GM23338 (cell line): ENCODE results near the gene PTH1R. TPM values are rescaled to one million over a fixed set of nuclear protein-coding genes. Genes with fewer than 3 reads are reported as not detected.

Experiments
- ATAC-seq: fragments of 200-7000 bp; cut with Tn5 transposase; 3 replicates; pipeline ENCODE4 v1.9.1; 2020
- DNase-seq: peaks from one replicate; pipeline ENCODE4 v3.0.0-alpha.2; 2015; ENCODE audit warnings: low spot score
- H2AFZ ChIP-seq: fragments of 200-600 bp; sonication (generic); 2 replicates; pipeline ENCODE4 v1.8.0; 2016; ENCODE audit warnings: antibody characterized with exemption, mild to moderate bottlenecking, moderate library complexity
- H3F3A ChIP-seq: fragments of 200-600 bp; sonication (generic); replicated peaks from 2 replicates; pipeline ENCODE4 v1.8.0; 2017; ENCODE audit warnings: antibody characterized with exemption, mixed run types, low read depth
- H3K27ac ChIP-seq: fragments of 200-600 bp; sonication (generic); 2 replicates; pipeline ENCODE4 v1.6.1; 2016; ENCODE audit warnings: low read depth
- H3K27me3 ChIP-seq: fragments of 200-600 bp; sonication (generic); 2 replicates; pipeline ENCODE4 v1.8.0; 2016; ENCODE audit warnings: mild to moderate bottlenecking, mixed run types, moderate library complexity; ENCODE audit not compliant: insufficient read depth
- H3K36me3 ChIP-seq: fragments of 200-600 bp; sonication (generic); 2 replicates; pipeline ENCODE4 v1.8.0; 2016; ENCODE audit warnings: mild to moderate bottlenecking; ENCODE audit not compliant: insufficient read depth
- H3K4me1 ChIP-seq: fragments of 200-600 bp; sonication (generic); 2 replicates; pipeline ENCODE4 v1.8.0; 2016; ENCODE audit warnings: mild to moderate bottlenecking, moderate library complexity; ENCODE audit not compliant: insufficient read depth
- H3K4me2 ChIP-seq: fragments of 200-600 bp; sonication (generic); 2 replicates; pipeline ENCODE4 v1.7.1; 2017; ENCODE audit warnings: mixed run types
- H3K4me3 ChIP-seq: fragments of 200-600 bp; sonication (generic); 2 replicates; pipeline ENCODE4 v1.6.1; 2016; ENCODE audit warnings: mixed run types
- H3K79me2 ChIP-seq: fragments of 200-600 bp; sonication (generic); replicated peaks from 2 replicates; pipeline ENCODE4 v1.8.0; 2017; ENCODE audit warnings: mild to moderate bottlenecking; ENCODE audit not compliant: insufficient read depth
- H3K9me2 ChIP-seq: fragments of 200-600 bp; sonication (generic); 2 replicates; pipeline ENCODE4 v1.8.0; 2017; ENCODE audit not compliant: insufficient read depth
- H4K20me1 ChIP-seq: fragments of 200-600 bp; sonication (generic); replicated peaks from 2 replicates; pipeline ENCODE4 v1.8.0; 2017; ENCODE audit warnings: mild to moderate bottlenecking; ENCODE audit not compliant: insufficient read depth
- H3K27ac Mint-ChIP-seq: 2 replicates; pipeline ENCODE4 v1.8.0; 2020; ENCODE audit warnings: inconsistent platforms, mild to moderate bottlenecking, moderate library complexity, mixed read lengths
- H3K27me3 Mint-ChIP-seq: 3 replicates; pipeline ENCODE4 v1.8.0; 2022; ENCODE audit warnings: low read depth, mild to moderate bottlenecking, moderate library complexity, mixed read lengths, inconsistent platforms; ENCODE audit not compliant: insufficient read depth, poor library complexity
- H3K36me3 Mint-ChIP-seq: 3 replicates; pipeline ENCODE4 v1.8.0; 2021; ENCODE audit warnings: low read depth, mild to moderate bottlenecking, inconsistent platforms, moderate library complexity, mixed read lengths
- H3K4me1 Mint-ChIP-seq: 3 replicates; pipeline ENCODE4 v1.8.0; 2020; ENCODE audit warnings: mild to moderate bottlenecking, inconsistent platforms, mixed read lengths
- H3K4me3 Mint-ChIP-seq: 3 replicates; pipeline ENCODE4 v1.8.0; 2021; ENCODE audit warnings: moderate library complexity, mild to moderate bottlenecking, inconsistent platforms, mixed read lengths
- H3K9me3 Mint-ChIP-seq: 3 replicates; pipeline ENCODE4 v1.8.0; 2020; ENCODE audit warnings: moderate library complexity, mild to moderate bottlenecking, inconsistent platforms, mixed read lengths
- CREB1 ChIP-seq: fragments of 250-450 bp; sonication (Bioruptor Pico); IDR thresholded peaks from 2 replicates; pipeline ENCODE4 v1.5.0; 2020; ENCODE audit warnings: low read depth, mild to moderate bottlenecking, moderate library complexity
- EZH2 ChIP-seq: fragments of 200-600 bp; sonication (generic); IDR thresholded peaks from one replicate; pipeline ENCODE4 v1.8.0; 2017; ENCODE audit warnings: antibody characterized with exemption, mild to moderate bottlenecking, low read depth; ENCODE audit not compliant: unreplicated experiment
- EZH2phosphoT487 ChIP-seq: fragments of 200-600 bp; sonication (generic); IDR thresholded peaks from one replicate; pipeline ENCODE4 v1.8.1; 2018; ENCODE audit warnings: antibody characterized with exemption; ENCODE audit not compliant: unreplicated experiment
- JUNB ChIP-seq: IDR thresholded peaks from one replicate; pipeline ENCODE4 v1.6.1; 2016; ENCODE audit warnings: antibody characterized with exemption; ENCODE audit not compliant: unreplicated experiment
- NANOG ChIP-seq: IDR thresholded peaks from 2 replicates; pipeline ENCODE4 v1.6.1; 2016; ENCODE audit warnings: antibody characterized with exemption, borderline replicate concordance
- polyA plus RNA-seq: library from polyadenylated mRNA; unstranded; fragments of >200 nt; fragmentation: Nextera tagmentation; extraction: Ambion mirVana; gene quantifications from 2 replicates; pipeline ENCODE4 v1.2.1, GENCODE V29; 2016
- total RNA-seq: library from RNA; depleted of rRNA; stranded (reverse); fragments of >200 nt; shearing (Covaris generic); gene quantifications from 2 replicates; pipeline ENCODE4 v1.2.3, GENCODE V29; 2014
- TF ChIP-seq, protein P1 (sequence below), 2 experiments: fragments of 200-600 bp in 1 of 2; sonication (generic) in 1 of 2; conservative IDR thresholded peaks; 2 replicates each; pipeline versions ENCODE4 v1.5.1 to v1.6.1; 2016 to 2017; ENCODE audit warnings: antibody characterized with exemption in 2 of 2, low read depth in 2 of 2, mild to moderate bottlenecking in 2 of 2, moderate library complexity in 1 of 2
- TF ChIP-seq, protein P2 (sequence below): IDR thresholded peaks from 2 replicates; pipeline ENCODE4 v1.6.1; 2016; ENCODE audit warnings: antibody characterized with exemption
- TF ChIP-seq, protein P3 (sequence below): fragments of 250-450 bp; sonication (Bioruptor Pico); IDR thresholded peaks from 2 replicates; pipeline ENCODE4 v1.5.0; 2020; ENCODE audit warnings: mild to moderate bottlenecking, moderate library complexity

PTH1R gene
- total and polyA plus RNA-seq, 2 experiments from 2014 or later = 1.3 to 1.9 TPM

DNA sequence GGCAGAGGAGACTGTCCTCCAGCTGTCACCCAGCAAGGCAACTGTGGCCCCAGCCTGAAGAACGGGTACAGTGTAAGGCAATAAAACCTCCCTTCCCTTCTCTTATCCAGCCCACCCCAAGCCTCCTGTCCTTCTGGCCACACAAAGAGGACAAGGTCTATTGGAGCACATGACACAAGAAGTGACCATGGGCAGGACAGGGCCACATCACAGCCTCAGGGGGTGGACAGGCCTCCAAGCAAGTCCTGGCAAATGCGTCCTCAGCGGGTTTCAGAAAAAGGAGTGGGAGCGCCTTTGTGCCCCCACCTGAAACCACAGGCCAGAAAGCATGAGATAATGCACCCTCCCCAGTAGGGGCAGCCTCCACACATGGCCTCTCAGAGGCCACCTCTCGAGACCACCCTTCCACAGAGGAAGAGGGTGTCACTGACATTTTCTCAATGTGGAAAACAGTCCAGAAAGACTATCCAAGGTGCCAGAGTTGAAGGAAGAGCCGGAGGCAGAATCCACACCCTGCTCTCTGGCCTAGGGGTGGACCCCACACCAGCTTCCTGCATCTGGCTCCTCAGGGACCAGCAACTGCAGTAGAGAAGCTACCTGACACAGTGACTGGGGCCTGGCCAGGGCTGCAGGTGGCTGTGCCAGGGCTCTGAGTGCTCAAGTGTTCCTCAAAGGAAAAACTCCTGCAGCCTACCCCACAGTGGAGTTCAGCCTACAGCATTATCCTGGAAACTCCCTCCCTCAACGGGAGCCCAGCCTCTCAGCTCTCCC lies 55.1 kb downstream of the PTH1R start:
- peaks cover 8% of the 10 kb centered on the region; the same call in 1 of the 3 replicates for H3K36me3 Mint-ChIP-seq
- Histone ChIP-seq H4K20me1 (peaks cover 44% of the 10 kb centered on the region), H3F3A (0 out of 2 replicates have a peak, but pooled peaks cover 7% of the 10 kb centered on the region), H3K4me2 (no peak overlapping the region), H3K9me2 (no peaks in the 10 kb centered on the region), H3K4me3 (no peak overlapping the region), H2AFZ (no peak overlapping the region), H3K27ac (no peak overlapping the region), H3K36me3 (no peaks in the 10 kb centered on the region; the same call in 1 of the 2 replicates), H3K79me2 (peaks cover 77% of the 10 kb centered on the region), H3K27me3 (no peaks in the 10 kb centered on the region), H3K4me1 (peaks cover 12% of the 10 kb centered on the region; the same call in 1 of the 2 replicates)
- H3K27ac Mint-ChIP-seq = no peak overlapping the region
- H3K9me3 Mint-ChIP-seq = no peaks in the 10 kb centered on the region
- no peak overlapping the region for H3K4me3 Mint-ChIP-seq
- peaks cover 3% of the 10 kb centered on the region for H3K27me3 Mint-ChIP-seq
- TF ChIP-seq EZH2phosphoT487 (no peak), JUNB (no peak), NANOG (no peak), CREB1 (no peak)
- TF ChIP-seq, protein P1, sequence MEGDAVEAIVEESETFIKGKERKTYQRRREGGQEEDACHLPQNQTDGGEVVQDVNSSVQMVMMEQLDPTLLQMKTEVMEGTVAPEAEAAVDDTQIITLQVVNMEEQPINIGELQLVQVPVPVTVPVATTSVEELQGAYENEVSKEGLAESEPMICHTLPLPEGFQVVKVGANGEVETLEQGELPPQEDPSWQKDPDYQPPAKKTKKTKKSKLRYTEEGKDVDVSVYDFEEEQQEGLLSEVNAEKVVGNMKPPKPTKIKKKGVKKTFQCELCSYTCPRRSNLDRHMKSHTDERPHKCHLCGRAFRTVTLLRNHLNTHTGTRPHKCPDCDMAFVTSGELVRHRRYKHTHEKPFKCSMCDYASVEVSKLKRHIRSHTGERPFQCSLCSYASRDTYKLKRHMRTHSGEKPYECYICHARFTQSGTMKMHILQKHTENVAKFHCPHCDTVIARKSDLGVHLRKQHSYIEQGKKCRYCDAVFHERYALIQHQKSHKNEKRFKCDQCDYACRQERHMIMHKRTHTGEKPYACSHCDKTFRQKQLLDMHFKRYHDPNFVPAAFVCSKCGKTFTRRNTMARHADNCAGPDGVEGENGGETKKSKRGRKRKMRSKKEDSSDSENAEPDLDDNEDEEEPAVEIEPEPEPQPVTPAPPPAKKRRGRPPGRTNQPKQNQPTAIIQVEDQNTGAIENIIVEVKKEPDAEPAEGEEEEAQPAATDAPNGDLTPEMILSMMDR (conservative IDR thresholded peaks at IDR 0.05; ENCODE audit: low read depth in 2 of 2) = peak in 1 of 2 experiments; percentile 19; a peak in 2 of 4 replicates
- DNase-seq (no peak), ATAC-seq (no peak)
- H3K4me1 Mint-ChIP-seq = peaks cover 42% of the 10 kb centered on the region

DNA sequence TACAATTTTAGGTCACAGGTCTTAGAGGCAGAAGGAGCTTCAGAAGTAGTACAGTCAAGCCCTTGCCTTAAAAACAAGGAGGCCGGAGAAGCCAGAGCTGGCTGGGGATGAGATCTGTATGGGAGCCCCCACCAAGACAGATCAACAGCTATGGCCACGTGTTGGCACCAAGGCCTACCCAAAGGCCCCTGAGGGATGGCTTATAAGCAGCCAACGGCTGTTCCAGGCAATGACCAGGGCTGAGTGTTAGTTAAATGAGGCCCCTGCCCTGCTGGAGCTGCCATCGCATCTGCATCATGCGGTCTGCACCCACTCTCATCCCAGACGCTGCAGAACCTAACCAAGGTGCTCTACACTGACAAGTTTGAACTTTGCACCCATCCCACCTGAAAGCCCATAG lies 55.7 kb downstream of the PTH1R start:
- no peaks in the 10 kb centered on the region for H3K9me3 Mint-ChIP-seq
- TF ChIP-seq EZH2 (no peak), JUNB (no peak), NANOG (no peak)
- TF ChIP-seq, protein P2, sequence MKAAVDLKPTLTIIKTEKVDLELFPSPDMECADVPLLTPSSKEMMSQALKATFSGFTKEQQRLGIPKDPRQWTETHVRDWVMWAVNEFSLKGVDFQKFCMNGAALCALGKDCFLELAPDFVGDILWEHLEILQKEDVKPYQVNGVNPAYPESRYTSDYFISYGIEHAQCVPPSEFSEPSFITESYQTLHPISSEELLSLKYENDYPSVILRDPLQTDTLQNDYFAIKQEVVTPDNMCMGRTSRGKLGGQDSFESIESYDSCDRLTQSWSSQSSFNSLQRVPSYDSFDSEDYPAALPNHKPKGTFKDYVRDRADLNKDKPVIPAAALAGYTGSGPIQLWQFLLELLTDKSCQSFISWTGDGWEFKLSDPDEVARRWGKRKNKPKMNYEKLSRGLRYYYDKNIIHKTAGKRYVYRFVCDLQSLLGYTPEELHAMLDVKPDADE = no peak
- TF ChIP-seq, protein P1 (conservative IDR thresholded peaks at IDR 0.05; ENCODE audit: low read depth in 2 of 2) = no peak
- TF ChIP-seq, protein P3, sequence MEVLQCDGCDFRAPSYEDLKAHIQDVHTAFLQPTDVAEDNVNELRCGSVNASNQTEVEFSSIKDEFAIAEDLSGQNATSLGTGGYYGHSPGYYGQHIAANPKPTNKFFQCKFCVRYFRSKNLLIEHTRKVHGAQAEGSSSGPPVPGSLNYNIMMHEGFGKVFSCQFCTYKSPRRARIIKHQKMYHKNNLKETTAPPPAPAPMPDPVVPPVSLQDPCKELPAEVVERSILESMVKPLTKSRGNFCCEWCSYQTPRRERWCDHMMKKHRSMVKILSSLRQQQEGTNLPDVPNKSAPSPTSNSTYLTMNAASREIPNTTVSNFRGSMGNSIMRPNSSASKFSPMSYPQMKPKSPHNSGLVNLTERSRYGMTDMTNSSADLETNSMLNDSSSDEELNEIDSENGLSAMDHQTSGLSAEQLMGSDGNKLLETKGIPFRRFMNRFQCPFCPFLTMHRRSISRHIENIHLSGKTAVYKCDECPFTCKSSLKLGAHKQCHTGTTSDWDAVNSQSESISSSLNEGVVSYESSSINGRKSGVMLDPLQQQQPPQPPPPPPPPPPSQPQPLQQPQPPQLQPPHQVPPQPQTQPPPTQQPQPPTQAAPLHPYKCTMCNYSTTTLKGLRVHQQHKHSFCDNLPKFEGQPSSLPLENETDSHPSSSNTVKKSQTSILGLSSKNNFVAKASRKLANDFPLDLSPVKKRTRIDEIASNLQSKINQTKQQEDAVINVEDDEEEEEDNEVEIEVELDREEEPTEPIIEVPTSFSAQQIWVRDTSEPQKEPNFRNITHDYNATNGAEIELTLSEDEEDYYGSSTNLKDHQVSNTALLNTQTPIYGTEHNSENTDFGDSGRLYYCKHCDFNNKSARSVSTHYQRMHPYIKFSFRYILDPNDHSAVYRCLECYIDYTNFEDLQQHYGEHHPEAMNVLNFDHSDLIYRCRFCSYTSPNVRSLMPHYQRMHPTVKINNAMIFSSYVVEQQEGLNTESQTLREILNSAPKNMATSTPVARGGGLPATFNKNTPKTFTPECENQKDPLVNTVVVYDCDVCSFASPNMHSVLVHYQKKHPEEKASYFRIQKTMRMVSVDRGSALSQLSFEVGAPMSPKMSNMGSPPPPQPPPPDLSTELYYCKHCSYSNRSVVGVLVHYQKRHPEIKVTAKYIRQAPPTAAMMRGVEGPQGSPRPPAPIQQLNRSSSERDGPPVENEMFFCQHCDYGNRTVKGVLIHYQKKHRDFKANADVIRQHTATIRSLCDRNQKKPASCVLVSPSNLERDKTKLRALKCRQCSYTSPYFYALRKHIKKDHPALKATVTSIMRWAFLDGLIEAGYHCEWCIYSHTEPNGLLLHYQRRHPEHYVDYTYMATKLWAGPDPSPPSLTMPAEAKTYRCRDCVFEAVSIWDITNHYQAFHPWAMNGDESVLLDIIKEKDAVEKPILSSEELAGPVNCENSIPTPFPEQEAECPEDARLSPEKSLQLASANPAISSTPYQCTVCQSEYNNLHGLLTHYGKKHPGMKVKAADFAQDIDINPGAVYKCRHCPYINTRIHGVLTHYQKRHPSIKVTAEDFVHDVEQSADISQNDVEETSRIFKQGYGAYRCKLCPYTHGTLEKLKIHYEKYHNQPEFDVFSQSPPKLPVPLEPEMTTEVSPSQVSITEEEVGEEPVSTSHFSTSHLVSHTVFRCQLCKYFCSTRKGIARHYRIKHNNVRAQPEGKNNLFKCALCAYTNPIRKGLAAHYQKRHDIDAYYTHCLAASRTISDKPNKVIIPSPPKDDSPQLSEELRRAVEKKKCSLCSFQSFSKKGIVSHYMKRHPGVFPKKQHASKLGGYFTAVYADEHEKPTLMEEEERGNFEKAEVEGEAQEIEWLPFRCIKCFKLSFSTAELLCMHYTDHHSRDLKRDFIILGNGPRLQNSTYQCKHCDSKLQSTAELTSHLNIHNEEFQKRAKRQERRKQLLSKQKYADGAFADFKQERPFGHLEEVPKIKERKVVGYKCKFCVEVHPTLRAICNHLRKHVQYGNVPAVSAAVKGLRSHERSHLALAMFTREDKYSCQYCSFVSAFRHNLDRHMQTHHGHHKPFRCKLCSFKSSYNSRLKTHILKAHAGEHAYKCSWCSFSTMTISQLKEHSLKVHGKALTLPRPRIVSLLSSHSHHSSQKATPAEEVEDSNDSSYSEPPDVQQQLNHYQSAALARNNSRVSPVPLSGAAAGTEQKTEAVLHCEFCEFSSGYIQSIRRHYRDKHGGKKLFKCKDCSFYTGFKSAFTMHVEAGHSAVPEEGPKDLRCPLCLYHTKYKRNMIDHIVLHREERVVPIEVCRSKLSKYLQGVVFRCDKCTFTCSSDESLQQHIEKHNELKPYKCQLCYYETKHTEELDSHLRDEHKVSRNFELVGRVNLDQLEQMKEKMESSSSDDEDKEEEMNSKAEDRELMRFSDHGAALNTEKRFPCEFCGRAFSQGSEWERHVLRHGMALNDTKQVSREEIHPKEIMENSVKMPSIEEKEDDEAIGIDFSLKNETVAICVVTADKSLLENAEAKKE (CRISPR knock-in tag) = no peak
- no peak overlapping the region for H3K4me3 Mint-ChIP-seq

More for the DNA sequence above, 55.7 kb downstream of the PTH1R start:
- no peaks in the 10 kb centered on the region; the same call in 1 of the 2 replicates for H3K36me3 ChIP-seq
- H4K20me1 ChIP-seq = peaks cover 48% of the 10 kb centered on the region
- H3K4me3 ChIP-seq = no peak overlapping the region
- Mint-ChIP-seq H3K36me3 (peaks cover 14% of the 10 kb centered on the region), H3K27ac (no peak overlapping the region; the same call in 1 of the 2 replicates), H3K4me1 (peaks cover 42% of the 10 kb centered on the region), H3K27me3 (peaks cover 3% of the 10 kb centered on the region)
- peaks cover 76% of the 10 kb centered on the region for H3K79me2 ChIP-seq
- 0 out of 2 replicates have a peak, but pooled peaks cover 7% of the 10 kb centered on the region for H3F3A ChIP-seq
- no peaks in the 10 kb centered on the region for H3K9me2 ChIP-seq
- H3K27ac ChIP-seq = no peak overlapping the region
- no peaks in the 10 kb centered on the region for H3K27me3 ChIP-seq
- ATAC-seq (no peak), DNase-seq (no peak)
- peaks cover 12% of the 10 kb centered on the region; the same call in 1 of the 2 replicates for H3K4me1 ChIP-seq
- H3K4me2 ChIP-seq = no peak overlapping the region
- H2AFZ ChIP-seq = no peak overlapping the region
